ENCODE data around the gene C10orf143. TPM values are rescaled to one million over a fixed set of nuclear protein-coding genes. Genes with fewer than 3 reads are reported as not detected.

The C10orf143 gene
- total RNA-seq, 1 experiment from 2014 or later = 1.6 TPM

GRCh38 chr10:130022511-130023299, 87.9 kb downstream of the C10orf143 start:
- ChIA-PET CTCF (interaction anchor here (0.5 to 1.9 kb wide), 2 partner anchors 22 to 39 kb away, joined by 3 to 5 read pairs; no protein-coding TSS in a partner anchor), POLR2A (no interaction called here)
- ATAC-seq = no peak
- Mint-ChIP-seq H3K27me3 (ENCODE audit: low read depth) (0 out of 2 replicates have a peak, but pooled peaks cover 3% of the 10 kb centered on the region), H3K36me3 (no peaks in the 10 kb centered on the region), H3K4me3 (no peak overlapping the region), H3K4me1 (no peaks in the 10 kb centered on the region), H3K9me3 (no peaks in the 10 kb centered on the region), H3K27ac (no peak overlapping the region)
- DNase-seq (ENCODE audit: low spot score) = no peak
- no peak for TF ChIP-seq GRHL2 (CRISPR knock-in tag; IDR thresholded peaks at IDR 0.05; ENCODE audit: insufficient replicate concordance, severe bottlenecking)

- TF ChIP-seq ZBTB21 (CRISPR knock-in tag; IDR thresholded peaks at IDR 0.05; ENCODE audit: borderline replicate concordance) = no peak
- no peak for TF ChIP-seq ZNF512 (CRISPR knock-in tag; IDR thresholded peaks at IDR 0.05; ENCODE audit: borderline replicate concordance)
- Mint-ChIP-seq H3K4me1 (no peaks in the 10 kb centered on the region), H3K36me3 (no peaks in the 10 kb centered on the region), H3K9me3 (no peaks in the 10 kb centered on the region), H3K27me3 (ENCODE audit: low read depth) (0 out of 2 replicates have a peak, but pooled peaks cover 3% of the 10 kb centered on the region), H3K27ac (no peak overlapping the region), H3K4me3 (no peak overlapping the region)
- ATAC-seq (no peak), DNase-seq (ENCODE audit: low spot score) (no peak)
- CTCF ChIA-PET = interaction anchor here (0.5 to 1.9 kb wide), 2 partner anchors 23 to 39 kb away, joined by 3 to 5 read pairs; no protein-coding TSS in a partner anchor
- POLR2A ChIA-PET = no interaction called here
Measured at GRCh38 chr10:130022086-130022485, 88.5 kb downstream of the C10orf143 start.

- Mint-ChIP-seq H3K9me3 (no peaks in the 10 kb centered on the region), H3K27ac (no peak overlapping the region), H3K4me1 (no peaks in the 10 kb centered on the region), H3K27me3 (ENCODE audit: low read depth) (0 out of 2 replicates have a peak, but pooled peaks cover 3% of the 10 kb centered on the region), H3K4me3 (no peak overlapping the region), H3K36me3 (no peaks in the 10 kb centered on the region)
- ChIA-PET CTCF (interaction anchor here (0.7 to 1.4 kb wide), 2 partner anchors 23 to 139 kb away, joined by 3 to 5 read pairs; no protein-coding TSS in a partner anchor), POLR2A (no interaction called here)
- no peak for DNase-seq (ENCODE audit: low spot score)
- no peak for ATAC-seq
- TF ChIP-seq ATF2 (CRISPR knock-in tag; IDR thresholded peaks at IDR 0.05; ENCODE audit: borderline replicate concordance, low read depth) = no peak
- no peak for TF ChIP-seq SMAD3 (CRISPR knock-in tag; IDR thresholded peaks at IDR 0.05; ENCODE audit: borderline replicate concordance)
- TF ChIP-seq E2F4 (CRISPR knock-in tag; IDR thresholded peaks at IDR 0.05; ENCODE audit: borderline replicate concordance, low read depth) = no peak
- no peak for TF ChIP-seq PRRX2 (CRISPR knock-in tag; IDR thresholded peaks at IDR 0.05)
- no peak for TF ChIP-seq MYBL2 (CRISPR knock-in tag; IDR thresholded peaks at IDR 0.05)
- no peak for TF ChIP-seq FOXJ3 (CRISPR knock-in tag; IDR thresholded peaks at IDR 0.05; ENCODE audit: borderline replicate concordance)
- TF ChIP-seq RELA (CRISPR knock-in tag; IDR thresholded peaks at IDR 0.05; ENCODE audit: borderline replicate concordance) = no peak
- TF ChIP-seq TP53 (CRISPR knock-in tag; IDR thresholded peaks at IDR 0.05) = no peak
- TF ChIP-seq E2F5 (CRISPR knock-in tag; IDR thresholded peaks at IDR 0.05) = no peak
- TF ChIP-seq USF1 (CRISPR knock-in tag; IDR thresholded peaks at IDR 0.05) = no peak
- no peak for TF ChIP-seq ERG (CRISPR knock-in tag; IDR thresholded peaks at IDR 0.05)
- TF ChIP-seq ZNF671 (CRISPR knock-in tag; IDR thresholded peaks at IDR 0.05) = no peak
- TF ChIP-seq ZNF317 (CRISPR knock-in tag; IDR thresholded peaks at IDR 0.05; ENCODE audit: borderline replicate concordance, low read depth) = no peak
- TF ChIP-seq TEAD1 (CRISPR knock-in tag; IDR thresholded peaks at IDR 0.05) = no peak
Measured at GRCh38 chr10:130021383-130021950, 89.2 kb downstream of the C10orf143 start.

All from WTC11 (cell line).